SK-N-SH (cell line): ENCODE measurements around the gene BIRC6. TPM values are rescaled to one million over a fixed set of nuclear protein-coding genes. Genes with fewer than 3 reads are reported as not detected.

ENCODE experiments used
- CTCF ChIA-PET: fragments of 300-600, 350-600 bp; formaldehyde crosslinking; extraction: SDS; loops from one replicate; lab custom pipeline; 2021; lab: Yijun Ruan, JAX
- POLR2A ChIA-PET: fragments of 350-600 bp; sonication (Branson Sonifier 250); formaldehyde crosslinking; extraction: SDS; loops from one replicate; lab custom pipeline; 2020; ENCODE audit warnings: antibody characterized with exemption, inconsistent platforms; lab: Yijun Ruan, JAX
- DNase-seq: peaks from one replicate; pipeline ENCODE4 v3.0.0; 2012
- H2AFZ ChIP-seq: fragments of 200-600 bp; sonication (generic); 2 replicates; pipeline ENCODE4 v1.8.1; 2016; ENCODE audit warnings: antibody characterized with exemption, mild to moderate bottlenecking, low read depth
- H3F3A ChIP-seq: fragments of 200-600 bp; sonication (generic); replicated peaks from 2 replicates; pipeline ENCODE3; 2016; ENCODE audit warnings: antibody characterized with exemption, mild to moderate bottlenecking; ENCODE audit not compliant: insufficient read depth
- H3K27ac ChIP-seq, 2 experiments: fragments of 200-500 bp in 1 of 2; fragments of 200-600 bp in 1 of 2; sonication (Bioruptor generic) in 1 of 2; sonication (generic), shearing (Covaris generic) in 1 of 2; 2 replicates each; pipeline versions ENCODE4 v1.5.1 to v1.6.1; 2014 to 2016; ENCODE audit warnings: low read depth in 2 of 2, inconsistent platforms in 1 of 2, low read length in 1 of 2, mild to moderate bottlenecking in 1 of 2, mixed read lengths in 1 of 2
- H3K27me3 ChIP-seq: fragments of 200-600 bp; sonication (generic), shearing (Covaris generic); 2 replicates; pipeline ENCODE4 v1.6.1; 2016; ENCODE audit warnings: mixed run types; ENCODE audit not compliant: insufficient read depth
- H3K36me3 ChIP-seq, 2 experiments: fragments of 200-500 bp in 1 of 2; fragments of 200-600 bp in 1 of 2; sonication (Bioruptor generic) in 1 of 2; sonication (generic) in 1 of 2; replicated peaks in 1 of 2; 2 replicates each; pipeline versions ENCODE3 to v1.5.1; 2014 to 2016; ENCODE audit warnings: low read length in 1 of 2, mild to moderate bottlenecking in 1 of 2; ENCODE audit not compliant: insufficient read depth in 2 of 2, control insufficient read depth in 1 of 2
- H3K4me1 ChIP-seq, 2 experiments: fragments of 200-500 bp in 1 of 2; fragments of 200-600 bp in 1 of 2; sonication (Bioruptor generic) in 1 of 2; sonication (generic), shearing (Covaris generic) in 1 of 2; 2 replicates each; pipeline versions ENCODE4 v1.5.1 to v1.6.1; 2014 to 2016; ENCODE audit warnings: low read depth in 1 of 2, low read length in 1 of 2, mixed run types in 1 of 2; ENCODE audit not compliant: insufficient read depth in 2 of 2, control insufficient read depth in 1 of 2
- H3K4me2 ChIP-seq: fragments of 200-600 bp; sonication (generic), shearing (Covaris generic); 2 replicates; pipeline ENCODE4 v1.6.1; 2017; ENCODE audit warnings: mixed run types
- H3K4me3 ChIP-seq, 2 experiments: fragments of 200-500 bp in 1 of 2; fragments of 200-600 bp in 1 of 2; sonication (Bioruptor generic) in 1 of 2; sonication (generic), shearing (Covaris generic) in 1 of 2; 2 replicates each; pipeline versions ENCODE4 v1.5.1 to v1.8.1; 2014 to 2016; ENCODE audit warnings: low read depth in 2 of 2, inconsistent platforms in 1 of 2, low read length in 1 of 2, mild to moderate bottlenecking in 1 of 2, mixed read lengths in 1 of 2, moderate library complexity in 1 of 2
- H3K79me2 ChIP-seq: fragments of 200-600 bp; sonication (generic); 2 replicates; pipeline ENCODE4 v1.8.1; 2017; ENCODE audit warnings: mild to moderate bottlenecking; ENCODE audit not compliant: insufficient read depth
- H3K9ac ChIP-seq: fragments of 200-600 bp; sonication (generic); 2 replicates; pipeline ENCODE4 v1.6.1; 2017; ENCODE audit warnings: mixed run types
- H3K9me2 ChIP-seq: fragments of 200-600 bp; sonication (generic); 2 replicates; pipeline ENCODE4 v1.6.1; 2017; ENCODE audit warnings: mixed run types
- H3K9me3 ChIP-seq: fragments of 200-600 bp; sonication (generic); 2 replicates; pipeline ENCODE4 v1.6.1; 2017; ENCODE audit warnings: mixed run types, mild to moderate bottlenecking, moderate library complexity
- H4K20me1 ChIP-seq: fragments of 200-600 bp; sonication (generic); 2 replicates; pipeline ENCODE4 v1.6.1; 2017; ENCODE audit warnings: mild to moderate bottlenecking, mixed run types; ENCODE audit not compliant: insufficient read depth
- EP300 ChIP-seq, 2 experiments: IDR thresholded peaks; 2 replicates each; pipeline versions ENCODE4 v1.4.0 to v1.6.1; 2012; ENCODE audit warnings: borderline replicate concordance in 1 of 2, low read depth in 1 of 2, low read length in 1 of 2
- FOXJ3 ChIP-seq: sonication (generic); formaldehyde crosslinking; IDR thresholded peaks from 2 replicates; pipeline ENCODE4 v1.5.1; 2020; ENCODE audit warnings: mild to moderate bottlenecking, missing genetic modification reagents
- FOXM1 ChIP-seq: IDR thresholded peaks from 2 replicates; pipeline ENCODE4 v1.4.0; 2012; ENCODE audit warnings: low read depth, mild to moderate bottlenecking
- GATA2 ChIP-seq: sonication (generic); formaldehyde crosslinking; IDR thresholded peaks from 2 replicates; pipeline ENCODE4 v1.5.0; 2020; ENCODE audit warnings: mild to moderate bottlenecking, missing genetic modification reagents
- JUND ChIP-seq: IDR thresholded peaks from 2 replicates; pipeline ENCODE4 v1.4.0; 2012
- MXI1 ChIP-seq: IDR thresholded peaks from 2 replicates; pipeline ENCODE4 v1.6.1; 2012; ENCODE audit warnings: mild to moderate bottlenecking, low read depth, low read length, improper control_type of control experiment
- NFIC ChIP-seq: IDR thresholded peaks from 2 replicates; pipeline ENCODE4 v1.4.0; 2012; ENCODE audit warnings: borderline replicate concordance
- PBX3 ChIP-seq: IDR thresholded peaks from 2 replicates; pipeline ENCODE4; 2012
- REST ChIP-seq: IDR thresholded peaks from 2 replicates; pipeline ENCODE4 v1.6.1; 2012; ENCODE audit warnings: mild to moderate bottlenecking, low read depth, low read length, moderate library complexity
- RFX5 ChIP-seq: IDR thresholded peaks from 2 replicates; pipeline ENCODE4 v1.6.1; 2012; ENCODE audit warnings: mild to moderate bottlenecking, improper control_type of control experiment, low read length
- RXRA ChIP-seq: IDR thresholded peaks from 2 replicates; pipeline ENCODE4 v1.4.0; 2012; ENCODE audit warnings: low read depth, mild to moderate bottlenecking, borderline replicate concordance
- TCF12 ChIP-seq: IDR thresholded peaks from 2 replicates; pipeline ENCODE4 v1.4.0; 2012
- TEAD4 ChIP-seq: IDR thresholded peaks from 2 replicates; pipeline ENCODE4 v1.4.0; 2012; ENCODE audit warnings: mild to moderate bottlenecking, borderline replicate concordance; ENCODE audit not compliant: insufficient read depth
- USF2 ChIP-seq: fragments of 150-350 bp; IDR thresholded peaks from 2 replicates; pipeline ENCODE4 v1.6.1; 2017; ENCODE audit warnings: antibody characterized with exemption, low read length, low read depth, borderline replicate concordance
- YY1 ChIP-seq: IDR thresholded peaks from 2 replicates; pipeline ENCODE4 v1.4.0; 2012; ENCODE audit warnings: low read depth, mild to moderate bottlenecking
- ZBTB33 ChIP-seq: IDR thresholded peaks from 2 replicates; pipeline ENCODE4 v1.4.0; 2012; ENCODE audit warnings: low read depth, borderline replicate concordance
- WGBS: methylation state at CpG from one replicate; pipeline ENCODE4 v1.1.6; 2017; ENCODE audit warnings: low lambda C conversion rate; 5-methylcytosine and 5-hydroxymethylcytosine counted together
- polyA plus RNA-seq, 3 experiments: library from polyadenylated mRNA; depleted of rRNA; stranded (reverse); fragments of >200 nt; gene quantifications; 2 replicates each; pipeline ENCODE4 v1.2.3, GENCODE V29; 2012

The BIRC6 gene
- polyA plus RNA-seq, 1 of the 3 experiments (the other 2 are of a cell fraction): 28.9 TPM

- POLR2A ChIA-PET: no interaction called here
- peaks cover 11% of the 10 kb centered on the region for H3F3A ChIP-seq
- H3K27me3 ChIP-seq: no peaks in the 10 kb centered on the region
- peak overlapping the region in 1 of 2 experiments; percentile 12; a peak in 1 of 4 replicates for H3K27ac ChIP-seq
- 94% methylated on average over 1 of the region's 1 CpG for WGBS
- H2AFZ ChIP-seq: no peak overlapping the region
- no peak overlapping the region for H3K4me3 ChIP-seq
- CTCF ChIA-PET: no interaction called here
- peaks cover 21% of the 10 kb centered on the region for H4K20me1 ChIP-seq
- H3K9me3 ChIP-seq: no peaks in the 10 kb centered on the region
- TF ChIP-seq YY1: 0 out of 2 replicates have a peak, but pooled peaks have one; percentile 51
- TF ChIP-seq GATA2: no peak
- TF ChIP-seq ZBTB33: no peak
- peaks cover 8 to 20% of the 10 kb centered on the region in 2 experiments; a peak in 3 of 4 replicates for H3K4me1 ChIP-seq
- H3K36me3 ChIP-seq: peaks cover 10 to 36% of the 10 kb centered on the region in 2 experiments
- H3K4me2 ChIP-seq: peak overlapping the region; percentile 6; the same call in 1 of the 2 replicates
- H3K9me2 ChIP-seq: no peaks in the 10 kb centered on the region
- no peak overlapping the region for H3K9ac ChIP-seq
- DNase-seq: no peak
- peaks cover 97% of the 10 kb centered on the region for H3K79me2 ChIP-seq
Measured at GRCh38 chr2:32422133-32422532, 65.3 kb downstream of the BIRC6 start.

- CTCF ChIA-PET: no interaction called here
- H3K27ac ChIP-seq: peak overlapping the region; percentile 8 to 22; a peak in 3 of 4 replicates
- H3K79me2 ChIP-seq: peaks cover 97% of the 10 kb centered on the region
- H3K27me3 ChIP-seq: no peaks in the 10 kb centered on the region
- TF ChIP-seq NFIC: peak; percentile 55
- 0 out of 2 replicates have a peak, but pooled peaks have one; percentile 24 for TF ChIP-seq ZBTB33
- TF ChIP-seq TCF12: peak; percentile 85
- TF ChIP-seq RXRA: no peak
- TF ChIP-seq USF2: no peak
- TF ChIP-seq JUND: peak; percentile 64
- 0 out of 2 replicates have a peak, but pooled peaks have one; percentile 30 for TF ChIP-seq FOXM1
- TF ChIP-seq EP300 (IDR thresholded peaks at IDR 0.05; ENCODE audit: borderline replicate concordance in 1 of 2, low read depth in 1 of 2, low read length in 1 of 2): peak in 1 of 2 experiments; percentile 55; a peak in 1 of 4 replicates
- no peak for TF ChIP-seq REST
- peak; percentile 89 for TF ChIP-seq PBX3
- TF ChIP-seq MXI1: no peak
- TF ChIP-seq FOXJ3 (CRISPR knock-in tag): no peak
- TF ChIP-seq TEAD4: peak; percentile 65; the same call in 1 of the 2 replicates
- no peak for TF ChIP-seq RFX5
- H3F3A ChIP-seq: peaks cover 3% of the 10 kb centered on the region
- no peak for DNase-seq
- no peaks in the 10 kb centered on the region for H3K9me3 ChIP-seq
- H3K4me3 ChIP-seq: no peak overlapping the region
- H3K4me1 ChIP-seq: peaks cover 13 to 20% of the 10 kb centered on the region in 2 experiments; a peak in 3 of 4 replicates
- POLR2A ChIA-PET: no interaction called here
- H3K36me3 ChIP-seq: peaks cover 6 to 22% of the 10 kb centered on the region in 2 experiments
- H3K9ac ChIP-seq: no peak overlapping the region
- H4K20me1 ChIP-seq: peaks cover 35% of the 10 kb centered on the region
- no peak overlapping the region for H3K4me2 ChIP-seq
- H3K9me2 ChIP-seq: no peaks in the 10 kb centered on the region
- no peak overlapping the region for H2AFZ ChIP-seq
Measured at GRCh38 chr2:32423536-32423935, 66.7 kb downstream of the BIRC6 start.
